GM23248 (cell line): ENCODE data around the gene CCNH. TPM values are rescaled to one million over a fixed set of nuclear protein-coding genes. Genes with fewer than 3 reads are reported as not detected.
A peak's percentile ranks its signal among the peaks of the same experiment; 100 is the strongest.

Experiments
- DNase-seq: peaks from one replicate; pipeline ENCODE4 v3.0.0-alpha.2; 2015
- H2AFZ ChIP-seq: fragments of 200-600 bp; sonication (generic); 2 replicates; pipeline ENCODE4 v1.6.1; 2016; ENCODE audit warnings: antibody characterized with exemption
- H3F3A ChIP-seq: fragments of 200-600 bp; sonication (generic); 2 replicates; pipeline ENCODE4 v1.6.1; 2016; ENCODE audit warnings: mild to moderate bottlenecking, antibody characterized with exemption, mixed run types; ENCODE audit not compliant: insufficient read depth
- H3K27ac ChIP-seq: fragments of 200-600 bp; sonication (generic); 2 replicates; pipeline ENCODE4 v1.5.1; 2016; ENCODE audit warnings: mild to moderate bottlenecking
- H3K27me3 ChIP-seq: fragments of 200-600 bp; sonication (generic); replicated peaks from 2 replicates; pipeline ENCODE4 v1.6.1; 2016; ENCODE audit warnings: mild to moderate bottlenecking; ENCODE audit not compliant: insufficient read depth
- H3K36me3 ChIP-seq: fragments of 200-600 bp; sonication (generic); 2 replicates; pipeline ENCODE4 v1.6.1; 2016; ENCODE audit warnings: low read depth, mild to moderate bottlenecking
- H3K4me1 ChIP-seq: fragments of 200-600 bp; sonication (generic); 2 replicates; pipeline ENCODE4 v1.6.1; 2016; ENCODE audit warnings: mild to moderate bottlenecking; ENCODE audit not compliant: insufficient read depth
- H3K4me2 ChIP-seq: fragments of 200-600 bp; sonication (generic); one replicate; pipeline ENCODE4 v1.6.1; 2016; ENCODE audit warnings: mild to moderate bottlenecking; ENCODE audit not compliant: unreplicated experiment
- H3K4me3 ChIP-seq: fragments of 200-600 bp; sonication (generic); 2 replicates; pipeline ENCODE4 v1.5.1; 2016; ENCODE audit warnings: mild to moderate bottlenecking
- H3K79me2 ChIP-seq: fragments of 200-600 bp; sonication (generic); 2 replicates; pipeline ENCODE4 v1.6.1; 2016; ENCODE audit warnings: mild to moderate bottlenecking; ENCODE audit not compliant: insufficient read depth
- H3K9ac ChIP-seq: fragments of 200-600 bp; sonication (generic); 2 replicates; pipeline ENCODE4 v1.6.1; 2016; ENCODE audit warnings: mild to moderate bottlenecking
- H3K9me2 ChIP-seq: fragments of 200-600 bp; sonication (generic); 2 replicates; pipeline ENCODE4 v1.6.1; 2016; ENCODE audit warnings: mixed run types, mild to moderate bottlenecking, moderate library complexity; ENCODE audit not compliant: insufficient read depth
- H3K9me3 ChIP-seq: fragments of 200-600 bp; sonication (generic); one replicate; pipeline ENCODE4 v1.6.1; 2017; ENCODE audit warnings: low read depth
- H4K20me1 ChIP-seq: fragments of 200-600 bp; sonication (generic); 2 replicates; pipeline ENCODE4 v1.6.0; 2016; ENCODE audit not compliant: insufficient read depth
- EZH2 ChIP-seq: fragments of 200-600 bp; sonication (generic); IDR thresholded peaks from 2 replicates; pipeline ENCODE4 v1.6.1; 2018; ENCODE audit warnings: antibody characterized with exemption, mild to moderate bottlenecking; ENCODE audit not compliant: insufficient read depth, poor library complexity, severe bottlenecking
- EZH2phosphoT487 ChIP-seq: fragments of 200-600 bp; sonication (generic); IDR thresholded peaks from 2 replicates; pipeline ENCODE4 v1.6.1; 2018; ENCODE audit warnings: antibody characterized with exemption, moderate library complexity, mild to moderate bottlenecking, low read depth; ENCODE audit not compliant: insufficient read depth
- whole genome bisulfite sequencing, 2 experiments: methylation state at CpG; one replicate each; pipeline ENCODE4 v1.1.6; 2015 to 2017; ENCODE audit warnings: low lambda C conversion rate in 2 of 2, low coverage in 1 of 2; ENCODE audit errors: missing lambda C conversion rate in 2 of 2; 5-methylcytosine and 5-hydroxymethylcytosine counted together
- in situ Hi-C: fragments of 300-500 bp; cut with MboI; formaldehyde crosslinking; loops from 2 replicates; pipeline ENCODE4 v1.15.0; 2020
- polyA plus RNA-seq: library from polyadenylated mRNA; unstranded; fragments of >200 nt; fragmentation: Nextera tagmentation; extraction: Ambion mirVana; gene quantifications from 2 replicates; pipeline ENCODE4 v1.2.1, GENCODE V29; 2016
- total RNA-seq: library from RNA; depleted of rRNA; stranded (reverse); fragments of >200 nt; shearing (Covaris generic); gene quantifications from 2 replicates; pipeline ENCODE4 v1.2.3, GENCODE V29; 2014

The CCNH gene
- total and polyA plus RNA-seq, 2 experiments from 2014 or later, result 60.2 to 69.7 TPM

- WGBS, 2 experiments, result 97 to 98% methylated on average over 2 of the region's 2 CpGs
- Histone ChIP-seq H3K36me3 (peaks cover 71% of the 10 kb centered on the region), H3K9ac (peak overlapping the region; percentile 19; the same call in 1 of the 2 replicates), H2AFZ (0 out of 2 replicates have a peak overlapping the region, but pooled peaks have one; percentile 18), H3F3A (peaks cover 62% of the 10 kb centered on the region), H3K4me3 (no peak overlapping the region), H3K27me3 (no peaks in the 10 kb centered on the region), H3K79me2 (peaks cover 47% of the 10 kb centered on the region), H3K9me3 (no peaks in the 10 kb centered on the region), H3K9me2 (no peaks in the 10 kb centered on the region), H3K27ac (peak overlapping the region; percentile 47), H3K4me1 (peaks cover 13% of the 10 kb centered on the region), H3K4me2 (no peak overlapping the region), H4K20me1 (no peaks in the 10 kb centered on the region)
- no peak for TF ChIP-seq EZH2phosphoT487
- no peak for TF ChIP-seq EZH2
- in situ Hi-C loops, result no loop called here
- DNase-seq, result peak; percentile 28
Measured at GRCh38 chr5:87361031-87361445, 51.7 kb downstream of the CCNH start.

- Histone ChIP-seq H3K9me2 (no peaks in the 10 kb centered on the region), H3K79me2 (peaks cover 47% of the 10 kb centered on the region), H3K36me3 (peaks cover 71% of the 10 kb centered on the region), H3F3A (peaks cover 65% of the 10 kb centered on the region), H3K27ac (peak overlapping the region; percentile 47; the same call in 1 of the 2 replicates), H3K27me3 (no peaks in the 10 kb centered on the region), H3K9ac (no peak overlapping the region), H2AFZ (no peak overlapping the region), H4K20me1 (no peaks in the 10 kb centered on the region), H3K4me3 (no peak overlapping the region), H3K9me3 (no peaks in the 10 kb centered on the region), H3K4me1 (peaks cover 13% of the 10 kb centered on the region), H3K4me2 (no peak overlapping the region)
- in situ Hi-C loops, result no loop called here
- 98 to 99% methylated on average over 11 of the region's 11 CpGs for WGBS, 2 experiments
- no peak for DNase-seq
- TF ChIP-seq EZH2 (no peak), EZH2phosphoT487 (no peak)
Measured at GRCh38 chr5:87360132-87360531, 52.6 kb downstream of the CCNH start.

- Histone ChIP-seq H3K27ac (no peak overlapping the region), H3K9ac (no peak overlapping the region), H3K4me2 (no peak overlapping the region), H3F3A (peaks cover 70% of the 10 kb centered on the region), H3K27me3 (no peaks in the 10 kb centered on the region), H4K20me1 (no peaks in the 10 kb centered on the region), H3K79me2 (peaks cover 47% of the 10 kb centered on the region), H2AFZ (no peak overlapping the region), H3K9me3 (no peaks in the 10 kb centered on the region), H3K4me1 (peaks cover 13% of the 10 kb centered on the region), H3K4me3 (no peak overlapping the region), H3K9me2 (no peaks in the 10 kb centered on the region), H3K36me3 (peaks cover 70% of the 10 kb centered on the region)
- TF ChIP-seq EZH2 (no peak), EZH2phosphoT487 (no peak)
- no peak for DNase-seq
- WGBS, 2 experiments, result 96 to 100% methylated on average over 2 of the region's 2 CpGs
- in situ Hi-C loops, result no loop called here
Measured at GRCh38 chr5:87359106-87359505, 53.6 kb downstream of the CCNH start.

- in situ Hi-C loops, result no loop called here
- H3K79me2 ChIP-seq, result peaks cover 35% of the 10 kb centered on the region
- H3K4me1 ChIP-seq, result no peaks in the 10 kb centered on the region
- H3K9me2 ChIP-seq, result no peaks in the 10 kb centered on the region
- H3K27ac ChIP-seq, result no peak overlapping the region
- no peak overlapping the region for H3K4me2 ChIP-seq
- H4K20me1 ChIP-seq, result no peaks in the 10 kb centered on the region
- no peak for DNase-seq
- no peak overlapping the region for H2AFZ ChIP-seq
- H3F3A ChIP-seq, result peaks cover 59% of the 10 kb centered on the region; the same call in 1 of the 2 replicates
- peaks cover 58% of the 10 kb centered on the region for H3K36me3 ChIP-seq
- no peaks in the 10 kb centered on the region for H3K27me3 ChIP-seq
- TF ChIP-seq EZH2phosphoT487 (no peak), EZH2 (no peak)
- H3K9me3 ChIP-seq, result no peaks in the 10 kb centered on the region
- WGBS, 2 experiments, result 96 to 100% methylated on average over 1 of the region's 1 CpG
- no peak overlapping the region for H3K9ac ChIP-seq
- no peak overlapping the region for H3K4me3 ChIP-seq
Measured at GRCh38 chr5:87354496-87354895, 58.2 kb downstream of the CCNH start.

GRCh38 chr5:87347841-87348240 lies 64.9 kb downstream of the CCNH start:
- Histone ChIP-seq H4K20me1 (no peaks in the 10 kb centered on the region), H3K9me3 (no peaks in the 10 kb centered on the region), H2AFZ (no peak overlapping the region), H3K36me3 (peaks cover 37% of the 10 kb centered on the region), H3K27ac (no peak overlapping the region), H3K27me3 (no peaks in the 10 kb centered on the region), H3K4me2 (peak overlapping the region; percentile 22), H3K4me1 (peaks cover 18% of the 10 kb centered on the region), H3K79me2 (peaks cover 63% of the 10 kb centered on the region), H3K9me2 (no peaks in the 10 kb centered on the region), H3K4me3 (no peak overlapping the region), H3K9ac (no peak overlapping the region), H3F3A (peaks cover 30% of the 10 kb centered on the region; the same call in 1 of the 2 replicates)
- in situ Hi-C loops, result no loop called here
- no peak for DNase-seq
- no peak for TF ChIP-seq EZH2phosphoT487
- TF ChIP-seq EZH2, result no peak
